IMR-90 (cell line): Measurements from ENCODE around the gene MUTYH.

Experiments used
- BHLHE40 ChIP-seq: fragments of 150-350 bp; IDR thresholded peaks from 2 replicates; pipeline ENCODE4 v1.6.1; 2016; ENCODE audit warnings: mild to moderate bottlenecking, low read depth, low read length
- CTCF ChIP-seq: conservative IDR thresholded peaks from 2 replicates; pipeline ENCODE4 v1.5.1; 2012; ENCODE audit warnings: mild to moderate bottlenecking, low read depth, low read length, improper control_type of control experiment

DNA sequence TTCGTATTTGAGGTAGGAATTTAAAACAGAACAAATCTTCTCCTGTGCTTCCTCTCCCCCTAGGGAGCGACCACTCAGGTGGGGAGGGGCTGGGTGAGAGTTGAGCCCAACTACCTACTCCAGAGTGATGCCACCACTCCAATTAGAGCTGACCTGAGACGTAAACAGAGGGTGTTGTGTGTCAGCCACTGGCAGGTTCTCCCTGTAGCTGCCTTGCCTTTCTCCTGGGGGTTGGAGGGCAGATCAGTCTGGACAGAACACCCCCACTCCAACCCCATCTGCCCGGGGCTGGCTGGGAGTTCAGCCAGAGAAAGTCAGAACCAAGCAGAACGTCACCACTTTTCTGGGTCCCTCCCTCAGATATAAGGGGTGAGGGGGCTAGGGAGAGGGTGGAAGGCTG lies 11.6 kb downstream of the MUTYH start:
- no peak for TF ChIP-seq BHLHE40
- TF ChIP-seq CTCF: no peak
